HG03442 (cell line): ENCODE measurements around the gene UBE3D.
"Not testable (repeated sequence)": the region's sequence is repeated elsewhere in the genome, so short reads cannot be mapped to it uniquely, and the experiment has no call there.

Experiments
- ATAC-seq: cut with Tn5 transposase; IDR thresholded peaks from one replicate; pipeline ENCODE4 v1.9.1; 2021; ENCODE audit warnings: mild to moderate bottlenecking, moderate library complexity; ENCODE audit not compliant: unreplicated experiment

The UBE3D gene

GRCh38 chr6:82877213-82878195 is 188.1 kb downstream of the UBE3D start:
- ATAC-seq, result no peak

GRCh38 chr6:82875573-82876185 is 190.0 kb downstream of the UBE3D start:
- ATAC-seq, result no peak

GRCh38 chr6:82874867-82875266 is 190.8 kb downstream of the UBE3D start:
- no peak for ATAC-seq

- no peak for ATAC-seq
Observed at GRCh38 chr6:82872185-82872584, 193.5 kb downstream of the UBE3D start.

GRCh38 chr6:82870582-82871172 is 195.0 kb downstream of the UBE3D start:
- no peak for ATAC-seq

GRCh38 chr6:82869493-82869892 is 196.1 kb downstream of the UBE3D start:
- ATAC-seq, result no peak

GRCh38 chr6:82867946-82868345 is 197.7 kb downstream of the UBE3D start:
- no peak for ATAC-seq

GRCh38 chr6:82866446-82866845 is 199.2 kb downstream of the UBE3D start:
- no peak for ATAC-seq

GRCh38 chr6:82865461-82865860 is 200.2 kb downstream of the UBE3D start:
- no peak for ATAC-seq

- ATAC-seq, result no peak
Observed at GRCh38 chr6:82863781-82864180, 201.9 kb downstream of the UBE3D start.

GRCh38 chr6:82862543-82862942 is 203.1 kb downstream of the UBE3D start:
- ATAC-seq, result no peak

GRCh38 chr6:82861121-82861520 is 204.5 kb downstream of the UBE3D start:
- no peak for ATAC-seq

- ATAC-seq, result not testable (repeated sequence)
Observed at GRCh38 chr6:82856077-82856476, 209.6 kb downstream of the UBE3D start.

- not testable (repeated sequence) for ATAC-seq
Observed at GRCh38 chr6:82852904-82853303, 212.7 kb downstream of the UBE3D start.

- no peak for ATAC-seq
Observed at GRCh38 chr6:82843291-82843885, 222.3 kb downstream of the UBE3D start.

- ATAC-seq, result no peak
Observed at GRCh38 chr6:82842721-82843120, 222.9 kb downstream of the UBE3D start.
